Activated CD8-positive, alpha-beta memory T cell treated with anti-CD3 and anti-CD28 coated beads, Interleukin-2, amount 50 U/mL, for 48 hours (primary cell): ENCODE data around the gene PPM1K.

Experiments
- DNase-seq: peaks from one replicate; pipeline ENCODE4 v3.0.0-alpha.2; 2020

Gene PPM1K

GRCh38 chr4:88276952-88277710 is 7.2 kb downstream of the PPM1K start:
- no peak for DNase-seq

- no peak for DNase-seq
These were observed 8.3 kb downstream of the PPM1K start for GRCh38 chr4:88275949-88276515.

- no peak for DNase-seq
These were observed 8.8 kb downstream of the PPM1K start for GRCh38 chr4:88275516-88275915.

- DNase-seq = no peak
These were observed 15.4 kb downstream of the PPM1K start for GRCh38 chr4:88268913-88269312.

- DNase-seq = no peak
These were observed 20.0 kb downstream of the PPM1K start for GRCh38 chr4:88264336-88264735.

- no peak for DNase-seq
These were observed 26.6 kb downstream of the PPM1K start for GRCh38 chr4:88257726-88258125.

- DNase-seq = no peak
These were observed 29.2 kb downstream of the PPM1K start for GRCh38 chr4:88255111-88255510.

GRCh38 chr4:88251924-88252323 is 32.4 kb downstream of the PPM1K start:
- DNase-seq = no peak

GRCh38 chr4:88247148-88247547 is 37.2 kb downstream of the PPM1K start:
- DNase-seq = no peak

GRCh38 chr4:88246600-88246999 is 37.8 kb downstream of the PPM1K start:
- no peak for DNase-seq

- peak; percentile 59 for DNase-seq
These were observed 39.4 kb downstream of the PPM1K start for GRCh38 chr4:88244816-88245579.

GRCh38 chr4:88244056-88244455 is 40.3 kb downstream of the PPM1K start:
- no peak for DNase-seq

- DNase-seq = no peak
These were observed 42.2 kb downstream of the PPM1K start for GRCh38 chr4:88242144-88242543.

- no peak for DNase-seq
These were observed 44.1 kb downstream of the PPM1K start for GRCh38 chr4:88240297-88240714.

GRCh38 chr4:88230969-88231771 is 53.2 kb downstream of the PPM1K start:
- DNase-seq = no peak

GRCh38 chr4:88230461-88230891 is 53.9 kb downstream of the PPM1K start:
- DNase-seq = no peak

- DNase-seq = no peak
These were observed 56.6 kb downstream of the PPM1K start for GRCh38 chr4:88227734-88228133.

GRCh38 chr4:88226143-88226542 is 58.2 kb downstream of the PPM1K start:
- DNase-seq = no peak

GRCh38 chr4:88225232-88226105 is 58.9 kb downstream of the PPM1K start:
- no peak for DNase-seq

- no peak for DNase-seq
These were observed 60.8 kb downstream of the PPM1K start for GRCh38 chr4:88223516-88223915.

- no peak for DNase-seq
These were observed 65.3 kb downstream of the PPM1K start for GRCh38 chr4:88219099-88219498.

- DNase-seq = no peak
These were observed 67.2 kb downstream of the PPM1K start for GRCh38 chr4:88217169-88217568.
